AG04449 (cell line): ENCODE measurements around the gene XYLT1.

Source experiments
- CTCF ChIA-PET: fragments of 350-600 bp; formaldehyde crosslinking; extraction: SDS; loops from one replicate; lab custom pipeline; 2021; ENCODE audit warnings: antibody characterized with exemption; lab: Yijun Ruan, JAX
- POLR2A ChIA-PET: fragments of 400-600, 350-600 bp; formaldehyde crosslinking; extraction: SDS; loops from one replicate; lab custom pipeline; 2020; ENCODE audit warnings: antibody characterized with exemption, inconsistent platforms; lab: Yijun Ruan, JAX
- DNase-seq: peaks from one replicate; pipeline ENCODE4 v3.0.0-alpha.2; 2010; ENCODE audit warnings: low read depth, low spot score
- H3K4me3 ChIP-seq: 2 replicates; pipeline ENCODE4 v1.5.1; 2011; ENCODE audit warnings: low read depth, mild to moderate bottlenecking, control low read depth, low read length
- CTCF ChIP-seq: IDR thresholded peaks from one replicate; pipeline ENCODE4 v1.5.1; 2011; ENCODE audit warnings: mild to moderate bottlenecking, moderate library complexity, low read length, control low read depth, inconsistent platforms; ENCODE audit not compliant: insufficient read depth; ENCODE audit errors: missing control alignments

Gene XYLT1

GRCh38 chr16:17231972-17232371, 238.8 kb downstream of the XYLT1 start:
- H3K4me3 ChIP-seq = no peak overlapping the region
- CTCF ChIA-PET = interaction anchor here (0.6 to 1.1 kb wide), 2 partner anchors 40 to 236 kb away, joined by 3 read pairs; no protein-coding TSS in a partner anchor
- POLR2A ChIA-PET = no interaction called here
- DNase-seq = no peak
- no peak for TF ChIP-seq CTCF

DNA sequence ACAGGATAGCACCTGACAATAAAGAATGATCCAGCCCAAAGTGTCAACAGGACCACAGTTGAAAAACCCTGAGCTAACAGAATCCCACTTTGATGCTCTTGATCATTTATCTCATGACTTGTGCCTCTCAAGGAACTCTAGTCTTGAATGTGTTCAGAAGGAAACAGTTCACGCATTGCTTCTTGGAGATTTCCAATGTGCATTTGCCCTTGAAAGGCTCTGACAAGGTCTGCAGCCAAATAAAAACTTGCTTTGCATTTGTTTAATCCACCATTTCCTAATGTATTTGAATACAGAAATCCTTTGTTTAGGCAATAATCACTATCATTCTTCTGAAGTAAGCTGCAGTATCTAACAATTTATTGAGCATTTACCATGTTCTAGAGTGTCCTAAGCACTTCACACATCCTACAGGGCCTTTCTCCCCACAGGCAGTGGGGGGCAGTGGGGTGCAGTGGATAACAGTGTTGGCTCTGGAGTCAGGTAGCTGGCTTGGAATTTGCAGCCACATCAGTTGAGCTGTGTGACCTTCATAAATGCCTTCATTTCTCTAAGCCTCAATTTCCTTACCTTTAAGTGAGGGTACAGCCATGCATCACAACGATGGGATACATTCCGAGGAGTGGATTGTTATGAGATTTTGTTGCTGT, 239.7 kb downstream of the XYLT1 start:
- H3K4me3 ChIP-seq = no peak overlapping the region
- TF ChIP-seq CTCF = no peak
- POLR2A ChIA-PET = no interaction called here
- CTCF ChIA-PET = interaction anchor here (1.1 to 1.5 kb wide), 2 partner anchors 37 to 237 kb away, joined by 3 to 5 read pairs; no protein-coding TSS in a partner anchor
- no peak for DNase-seq

- ChIA-PET CTCF (no interaction called here), POLR2A (no interaction called here)
- no peak overlapping the region for H3K4me3 ChIP-seq
- no peak for DNase-seq
- no peak for TF ChIP-seq CTCF
Observed at GRCh38 chr16:17229766-17230165, 241.0 kb downstream of the XYLT1 start.

- CTCF ChIA-PET = interaction anchor here (2.0 kb wide), 1 partner anchor 239 kb away, joined by 6 read pairs; no protein-coding TSS in a partner anchor
- no peak for TF ChIP-seq CTCF
- POLR2A ChIA-PET = no interaction called here
- no peak for DNase-seq
- no peak overlapping the region for H3K4me3 ChIP-seq
Observed at GRCh38 chr16:17229131-17229530, 241.6 kb downstream of the XYLT1 start.

GRCh38 chr16:17228708-17229055, 242.1 kb downstream of the XYLT1 start:
- H3K4me3 ChIP-seq = no peak overlapping the region
- ChIA-PET CTCF (interaction anchor here (1.2 to 2.0 kb wide), 2 partner anchors 31 to 240 kb away, joined by 4 to 6 read pairs; no protein-coding TSS in a partner anchor), POLR2A (no interaction called here)
- no peak for DNase-seq
- no peak for TF ChIP-seq CTCF

DNA sequence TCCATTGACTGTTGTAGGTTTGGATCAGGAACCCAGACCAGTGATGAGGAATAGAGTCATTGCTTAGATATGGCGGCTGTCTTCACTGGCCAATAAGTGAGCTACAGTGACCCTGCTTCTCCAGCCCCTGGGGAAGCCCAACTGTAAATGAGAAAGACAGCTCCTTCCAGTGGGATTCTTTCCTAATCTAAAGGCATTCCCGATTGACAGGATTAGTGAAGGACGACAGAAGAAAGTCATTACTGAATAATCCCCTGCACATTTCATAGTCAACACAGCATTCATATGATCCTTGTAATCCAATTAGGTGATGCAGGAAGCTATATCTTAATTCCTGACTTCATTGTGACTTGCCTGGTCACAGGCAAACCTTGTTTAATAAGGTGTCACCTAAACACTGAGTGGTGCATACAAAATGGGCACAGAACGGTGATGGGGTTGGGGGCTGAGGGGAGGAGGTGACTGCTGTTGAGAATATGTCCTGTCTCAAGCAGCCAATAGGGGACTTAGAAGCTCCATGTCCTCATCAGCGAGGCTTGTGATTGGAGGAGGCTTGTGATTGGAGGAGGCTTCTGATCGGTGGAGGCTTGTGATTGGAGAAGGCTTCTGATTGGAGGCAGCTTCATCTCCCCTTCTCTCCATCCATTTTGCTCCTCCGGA, 242.6 kb downstream of the XYLT1 start:
- CTCF ChIA-PET = interaction anchor here (1.2 to 2.0 kb wide), 2 partner anchors 31 to 240 kb away, joined by 4 to 6 read pairs; no protein-coding TSS in a partner anchor
- no peak overlapping the region for H3K4me3 ChIP-seq
- POLR2A ChIA-PET = no interaction called here
- no peak for DNase-seq
- no peak for TF ChIP-seq CTCF
